Measurements from ENCODE around the gene PTPN21. TPM values are rescaled to one million over a fixed set of nuclear protein-coding genes. Genes with fewer than 3 reads are reported as not detected.
A peak's percentile ranks its signal among the peaks of the same experiment; 100 is the strongest.

Gene PTPN21
- total and polyA plus RNA-seq, 8 donors = 5.0 to 13.6 (median 10.5) TPM

- intact Hi-C loops (cut with DNase I) = no loop called here
Observed at GRCh38 chr14:88463318-88463717, 91.5 kb downstream of the PTPN21 start.

GRCh38 chr14:88454886-88455285 is 99.9 kb downstream of the PTPN21 start:
- H3K4me3 ChIP-seq = no peak overlapping the region
- H3K36me3 ChIP-seq = no peaks in the 10 kb centered on the region
- no peaks in the 10 kb centered on the region for H3K9me3 ChIP-seq
- H3K4me1 ChIP-seq = no peaks in the 10 kb centered on the region
- no peak overlapping the region for H3K27ac ChIP-seq
- intact Hi-C loops (cut with DNase I) = no loop called here
- WGBS, 2 donors = 81 to 91% methylated on average over 2 of the region's 2 CpGs
- H3K27me3 ChIP-seq = no peaks in the 10 kb centered on the region
- TF ChIP-seq CTCF (IDR thresholded peaks at IDR 0.05) = no peak
- no peak for DNase-seq
- FAIRE-seq = no peak
- no peak for ATAC-seq

More at GRCh38 chr14:88463318-88463717, 91.5 kb downstream of the PTPN21 start:
- FAIRE-seq (no peak), ATAC-seq (peak in 2 of 4 donors; percentile 48 to 61), DNase-seq (no peak)
- Histone ChIP-seq H3K4me1 (no peaks in the 10 kb centered on the region), H3K36me3 (peaks cover 0 to 5% (median 3%) of the 10 kb centered on the region in 3 donors), H3K27me3 (no peaks in the 10 kb centered on the region), H3K27ac (no peak overlapping the region), H3K4me3 (no peak overlapping the region), H3K9me3 (no peaks in the 10 kb centered on the region)
- 80 to 84% methylated on average over 4 of the region's 4 CpGs for WGBS, 2 donors
- no peak for TF ChIP-seq CTCF (IDR thresholded peaks at IDR 0.05)

GRCh38 chr14:88452231-88452630 is 102.6 kb downstream of the PTPN21 start:
- no peaks in the 10 kb centered on the region for H3K4me1 ChIP-seq
- H3K9me3 ChIP-seq = no peaks in the 10 kb centered on the region
- no peak overlapping the region for H3K27ac ChIP-seq
- 93 to 94% methylated on average over 4 of the region's 4 CpGs for WGBS, 2 donors
- intact Hi-C loops (cut with DNase I) = no loop called here
- H3K36me3 ChIP-seq = no peaks in the 10 kb centered on the region
- no peak for TF ChIP-seq CTCF (IDR thresholded peaks at IDR 0.05)
- DNase-seq (no peak), ATAC-seq (no peak), FAIRE-seq (no peak)
- no peaks in the 10 kb centered on the region for H3K27me3 ChIP-seq
- H3K4me3 ChIP-seq = no peak overlapping the region

GRCh38 chr14:88439088-88439487 is 115.7 kb downstream of the PTPN21 start:
- DNase-seq (peak in 2 of 6 donors; percentile 15 to 51), FAIRE-seq (no peak), ATAC-seq (peak in 3 of 4 donors; percentile 30 to 89 (median 68))
- H3K36me3 ChIP-seq = no peaks in the 10 kb centered on the region
- no peaks in the 10 kb centered on the region for H3K4me1 ChIP-seq
- peak overlapping the region in 2 of 4 donors; percentile 1 to 25 for H3K27ac ChIP-seq
- no peak for TF ChIP-seq CTCF (IDR thresholded peaks at IDR 0.05)
- no peak overlapping the region for H3K4me3 ChIP-seq
- WGBS, 2 donors = 44 to 56% methylated on average over 2 of the region's 2 CpGs
- intact Hi-C loops (cut with DNase I) = no loop called here
- no peaks in the 10 kb centered on the region for H3K9me3 ChIP-seq
- H3K27me3 ChIP-seq = no peaks in the 10 kb centered on the region

- Histone ChIP-seq H3K4me1 (no peaks in the 10 kb centered on the region), H3K9me3 (no peaks in the 10 kb centered on the region), H3K27me3 (no peaks in the 10 kb centered on the region), H3K36me3 (no peaks in the 10 kb centered on the region), H3K27ac (no peak overlapping the region), H3K4me3 (no peak overlapping the region)
- intact Hi-C loops (cut with DNase I) = no loop called here
- no peak for ATAC-seq
- 95 to 96% methylated on average over 5 of the region's 5 CpGs for WGBS, 2 donors
- DNase-seq = no peak
- TF ChIP-seq CTCF (IDR thresholded peaks at IDR 0.05) = no peak
- no peak for FAIRE-seq
Observed at GRCh38 chr14:88437658-88438057, 117.1 kb downstream of the PTPN21 start.
